Keratinocyte (primary cell): ENCODE data around the gene PCDH9.

Source experiments
- CTCF ChIP-seq, 3 experiments: IDR thresholded peaks in 1 of 3; conservative IDR thresholded peaks in 1 of 3; optimal IDR thresholded peaks in 1 of 3; 2 replicates in 2 of 3; 3 replicates in 1 of 3; pipeline versions ENCODE3 to v1.5.1; 2011; ENCODE audit warnings: low read length in 3 of 3, mild to moderate bottlenecking in 3 of 3, moderate library complexity in 2 of 3, control low read depth in 1 of 3, inconsistent platforms in 1 of 3; ENCODE audit not compliant: insufficient read depth in 2 of 3; ENCODE audit errors: extremely low read depth in 1 of 3
- EZH2 ChIP-seq: IDR thresholded peaks from one replicate; pipeline ENCODE4 v1.6.1; 2012; ENCODE audit warnings: inconsistent platforms, mild to moderate bottlenecking, low read length, moderate library complexity

DNA sequence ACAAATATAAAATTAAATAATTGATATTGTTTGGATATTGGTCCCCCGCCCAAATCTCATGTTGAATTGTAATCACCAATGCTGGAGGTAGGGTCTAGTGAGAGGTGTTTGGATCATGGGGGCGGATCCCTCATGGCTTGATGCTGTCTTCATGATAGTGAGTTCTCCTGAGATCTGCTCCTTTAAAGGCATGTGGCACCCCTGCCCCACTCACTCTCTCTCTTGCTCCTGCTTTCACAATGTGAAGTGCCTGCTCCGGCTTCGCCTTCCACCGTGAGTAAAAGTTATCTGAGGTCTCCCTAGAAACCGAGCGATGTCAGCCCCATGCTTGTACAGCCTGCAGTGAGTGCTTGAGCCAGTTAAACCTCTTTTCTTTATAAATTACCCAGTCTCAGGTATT is 248.2 kb downstream of the PCDH9 start:
- TF ChIP-seq CTCF (optimal IDR thresholded peaks at IDR 0.05 in 1 of 3, IDR thresholded peaks at IDR 0.05 in 1 of 3, conservative IDR thresholded peaks at IDR 0.05 in 1 of 3; ENCODE audit: extremely low read depth in 1 of 3, insufficient read depth in 2 of 3, low read length in 3 of 3) (no peak), EZH2 (no peak)
